Measurements from ENCODE around the gene WDR70. TPM values are rescaled to one million over a fixed set of nuclear protein-coding genes. Genes with fewer than 3 reads are reported as not detected.

WDR70 gene
- total RNA-seq, 1 experiment from 2014 or later, result 30.0 TPM

- Mint-ChIP-seq H3K36me3 (ENCODE audit: insufficient read depth, unreplicated experiment) (no peaks in the 10 kb centered on the region), H3K27ac (ENCODE audit: unreplicated experiment) (no peak overlapping the region), H3K4me1 (ENCODE audit: low read depth, unreplicated experiment) (peaks cover 9% of the 10 kb centered on the region), H3K9me3 (ENCODE audit: low read depth, unreplicated experiment) (peaks cover 2% of the 10 kb centered on the region), H3K4me3 (ENCODE audit: low read depth, unreplicated experiment) (no peak overlapping the region), H3K27me3 (ENCODE audit: unreplicated experiment) (no peaks in the 10 kb centered on the region)
- CTCF ChIA-PET, result interaction anchor here (0.6 kb wide), 1 partner anchor 579 kb away, joined by 3 read pairs; no protein-coding TSS in a partner anchor
- no peak for TF ChIP-seq CTCF (IDR thresholded peaks at IDR 0.05; ENCODE audit: unreplicated experiment)
- no peak for DNase-seq
- intact Hi-C loops (cut with micrococcal nuclease; ENCODE audit: unreplicated experiment), result no loop called here
- BruUV-seq (replicated peaks), result no TSS peak
Observed at GRCh38 chr5:37495210-37495609, 116.1 kb downstream of the WDR70 start.

GRCh38 chr5:37495668-37496347, 116.7 kb downstream of the WDR70 start:
- CTCF ChIA-PET, result no interaction called here

GRCh38 chr5:37496902-37497445, 117.9 kb downstream of the WDR70 start:
- Mint-ChIP-seq H3K4me3 (ENCODE audit: low read depth, unreplicated experiment) (no peak overlapping the region), H3K4me1 (ENCODE audit: low read depth, unreplicated experiment) (peaks cover 16% of the 10 kb centered on the region), H3K27me3 (ENCODE audit: unreplicated experiment) (no peaks in the 10 kb centered on the region), H3K36me3 (ENCODE audit: insufficient read depth, unreplicated experiment) (no peaks in the 10 kb centered on the region), H3K27ac (ENCODE audit: unreplicated experiment) (no peak overlapping the region), H3K9me3 (ENCODE audit: low read depth, unreplicated experiment) (peaks cover 2% of the 10 kb centered on the region)
- CTCF ChIA-PET, result no interaction called here
- no TSS peak for BruUV-seq (replicated peaks)
- intact Hi-C loops (cut with micrococcal nuclease; ENCODE audit: unreplicated experiment), result no loop called here
- DNase-seq, result no peak
- TF ChIP-seq CTCF (IDR thresholded peaks at IDR 0.05; ENCODE audit: unreplicated experiment), result no peak

More at GRCh38 chr5:37495668-37496347, 116.7 kb downstream of the WDR70 start:
- H3K27me3 Mint-ChIP-seq (ENCODE audit: unreplicated experiment), result no peaks in the 10 kb centered on the region
- no TSS peak for BruUV-seq (replicated peaks)
- intact Hi-C loops (cut with micrococcal nuclease; ENCODE audit: unreplicated experiment), result no loop called here
- H3K36me3 Mint-ChIP-seq (ENCODE audit: insufficient read depth, unreplicated experiment), result no peaks in the 10 kb centered on the region
- H3K4me1 Mint-ChIP-seq (ENCODE audit: low read depth, unreplicated experiment), result peaks cover 11% of the 10 kb centered on the region
- DNase-seq, result no peak
- TF ChIP-seq CTCF (IDR thresholded peaks at IDR 0.05; ENCODE audit: unreplicated experiment), result no peak
- no peak overlapping the region for H3K4me3 Mint-ChIP-seq (ENCODE audit: low read depth, unreplicated experiment)
- peaks cover 2% of the 10 kb centered on the region for H3K9me3 Mint-ChIP-seq (ENCODE audit: low read depth, unreplicated experiment)
- H3K27ac Mint-ChIP-seq (ENCODE audit: unreplicated experiment), result no peak overlapping the region

GRCh38 chr5:37501152-37501551, 122.0 kb downstream of the WDR70 start:
- no peak for TF ChIP-seq CTCF (IDR thresholded peaks at IDR 0.05; ENCODE audit: unreplicated experiment)
- BruUV-seq (replicated peaks), result no TSS peak

More at GRCh38 chr5:37501152-37501551, 122.0 kb downstream of the WDR70 start:
- CTCF ChIA-PET, result interaction anchor here (0.7 kb wide), 1 partner anchor 15 kb away, joined by 3 read pairs; no protein-coding TSS in a partner anchor
- Mint-ChIP-seq H3K9me3 (ENCODE audit: low read depth, unreplicated experiment) (peaks cover 1% of the 10 kb centered on the region), H3K27me3 (ENCODE audit: unreplicated experiment) (no peaks in the 10 kb centered on the region), H3K36me3 (ENCODE audit: insufficient read depth, unreplicated experiment) (no peaks in the 10 kb centered on the region), H3K4me1 (ENCODE audit: low read depth, unreplicated experiment) (peaks cover 7% of the 10 kb centered on the region), H3K27ac (ENCODE audit: unreplicated experiment) (no peak overlapping the region), H3K4me3 (ENCODE audit: low read depth, unreplicated experiment) (no peak overlapping the region)
- intact Hi-C loops (cut with micrococcal nuclease; ENCODE audit: unreplicated experiment), result no loop called here
- DNase-seq, result no peak
